GM21717 (cell line): ENCODE measurements around the gene TENM4.

ENCODE experiments used
- ATAC-seq: cut with Tn5 transposase; IDR thresholded peaks from one replicate; pipeline ENCODE4 v1.9.1; 2021; ENCODE audit warnings: mild to moderate bottlenecking, moderate library complexity; ENCODE audit not compliant: unreplicated experiment

Gene TENM4

GRCh38 chr11:78740199-78741071 lies 700.4 kb downstream of the TENM4 start:
- ATAC-seq: no peak

- ATAC-seq: no peak
Observed at GRCh38 chr11:78737891-78738290, 702.9 kb downstream of the TENM4 start.

GRCh38 chr11:78737301-78737700 lies 703.5 kb downstream of the TENM4 start:
- no peak for ATAC-seq

GRCh38 chr11:78735711-78736110 lies 705.1 kb downstream of the TENM4 start:
- ATAC-seq: no peak

GRCh38 chr11:78733031-78733430 lies 707.8 kb downstream of the TENM4 start:
- no peak for ATAC-seq

GRCh38 chr11:78732246-78732645 lies 708.6 kb downstream of the TENM4 start:
- no peak for ATAC-seq

GRCh38 chr11:78731027-78731426 lies 709.8 kb downstream of the TENM4 start:
- no peak for ATAC-seq

GRCh38 chr11:78730267-78730824 lies 710.5 kb downstream of the TENM4 start:
- ATAC-seq: no peak

- ATAC-seq: no peak
Observed at GRCh38 chr11:78727816-78728215, 713.0 kb downstream of the TENM4 start.

- no peak for ATAC-seq
Observed at GRCh38 chr11:78725200-78725599, 715.6 kb downstream of the TENM4 start.

- ATAC-seq: no peak
Observed at GRCh38 chr11:78722786-78723185, 718.0 kb downstream of the TENM4 start.

- ATAC-seq: no peak
Observed at GRCh38 chr11:78720281-78720989, 720.4 kb downstream of the TENM4 start.

GRCh38 chr11:78717041-78717440 lies 723.8 kb downstream of the TENM4 start:
- ATAC-seq: no peak

GRCh38 chr11:78715639-78716311 lies 725.1 kb downstream of the TENM4 start:
- no peak for ATAC-seq

- ATAC-seq: no peak
Observed at GRCh38 chr11:78714539-78714938, 726.3 kb downstream of the TENM4 start.

GRCh38 chr11:78711735-78712134 lies 729.1 kb downstream of the TENM4 start:
- ATAC-seq: no peak

- no peak for ATAC-seq
Observed at GRCh38 chr11:78710417-78710816, 730.4 kb downstream of the TENM4 start.

GRCh38 chr11:78708388-78708787 lies 732.4 kb downstream of the TENM4 start:
- ATAC-seq: no peak

GRCh38 chr11:78706551-78706950 lies 734.3 kb downstream of the TENM4 start:
- no peak for ATAC-seq

- no peak for ATAC-seq
Observed at GRCh38 chr11:78704811-78705210, 736.0 kb downstream of the TENM4 start.

GRCh38 chr11:78699609-78700135 lies 741.2 kb downstream of the TENM4 start:
- no peak for ATAC-seq
